ENCODE data around the gene SCN8A. TPM values are rescaled to one million over a fixed set of nuclear protein-coding genes. Genes with fewer than 3 reads are reported as not detected.

SCN8A gene
- total and polyA plus RNA-seq, 9 donors, result 0.24 to 1.2 (median 0.63) TPM

- H3K4me1 ChIP-seq (ENCODE audit: control insufficient read depth, insufficient read depth, low read length), result no peaks in the 10 kb centered on the region
- no peak overlapping the region for H3K4me3 ChIP-seq (ENCODE audit: low read length)
- H3K27ac ChIP-seq (ENCODE audit: low read length), result no peak overlapping the region
- H3K27me3 ChIP-seq (ENCODE audit: control insufficient read depth, insufficient read depth, low read length), result no peaks in the 10 kb centered on the region
- WGBS (ENCODE audit: insufficient coverage), result 64% methylated on average over 3 of the region's 7 CpGs
- no peaks in the 10 kb centered on the region for H3K36me3 ChIP-seq (ENCODE audit: control insufficient read depth, insufficient read depth, low read length)
- peak; percentile 19 for DNase-seq
- no peaks in the 10 kb centered on the region for H3K9me3 ChIP-seq (replicated peaks; ENCODE audit: control insufficient read depth, low read depth, low read length)
These were observed 30.3 kb downstream of the SCN8A start for GRCh38 chr12:51621156-51621922.

- Histone ChIP-seq H3K36me3 (ENCODE audit: control insufficient read depth, insufficient read depth, low read length) (no peaks in the 10 kb centered on the region), H3K27ac (ENCODE audit: low read length) (no peak overlapping the region)
- no peak for DNase-seq
These were observed 31.5 kb downstream of the SCN8A start for GRCh38 chr12:51622564-51622963.

GRCh38 chr12:51625370-51625769 is 34.3 kb downstream of the SCN8A start:
- no CpG with 5 or more reads among the region's 4 CpGs for WGBS (ENCODE audit: insufficient coverage)
- no peak for DNase-seq
- H3K4me1 ChIP-seq (ENCODE audit: control insufficient read depth, insufficient read depth, low read length), result no peaks in the 10 kb centered on the region
- H3K9me3 ChIP-seq (replicated peaks; ENCODE audit: control insufficient read depth, low read depth, low read length), result no peaks in the 10 kb centered on the region
- no peak overlapping the region for H3K27ac ChIP-seq (ENCODE audit: low read length)
- no peaks in the 10 kb centered on the region for H3K27me3 ChIP-seq (ENCODE audit: control insufficient read depth, insufficient read depth, low read length)
- no peak overlapping the region for H3K4me3 ChIP-seq (ENCODE audit: low read length)
- H3K36me3 ChIP-seq (ENCODE audit: control insufficient read depth, insufficient read depth, low read length), result no peaks in the 10 kb centered on the region

More at GRCh38 chr12:51622564-51622963, 31.5 kb downstream of the SCN8A start:
- no CpG with 5 or more reads among the region's 1 CpG for WGBS (ENCODE audit: insufficient coverage)
- Histone ChIP-seq H3K27me3 (ENCODE audit: control insufficient read depth, insufficient read depth, low read length) (no peaks in the 10 kb centered on the region), H3K9me3 (replicated peaks; ENCODE audit: control insufficient read depth, low read depth, low read length) (no peaks in the 10 kb centered on the region), H3K4me1 (ENCODE audit: control insufficient read depth, insufficient read depth, low read length) (no peaks in the 10 kb centered on the region), H3K4me3 (ENCODE audit: low read length) (no peak overlapping the region)

GRCh38 chr12:51626115-51626514 is 35.1 kb downstream of the SCN8A start:
- Histone ChIP-seq H3K27me3 (ENCODE audit: control insufficient read depth, insufficient read depth, low read length) (no peaks in the 10 kb centered on the region), H3K4me1 (ENCODE audit: control insufficient read depth, insufficient read depth, low read length) (no peaks in the 10 kb centered on the region), H3K27ac (ENCODE audit: low read length) (no peak overlapping the region), H3K36me3 (ENCODE audit: control insufficient read depth, insufficient read depth, low read length) (no peaks in the 10 kb centered on the region), H3K9me3 (replicated peaks; ENCODE audit: control insufficient read depth, low read depth, low read length) (no peaks in the 10 kb centered on the region), H3K4me3 (ENCODE audit: low read length) (no peak overlapping the region)
- DNase-seq, result no peak
- no CpG with 5 or more reads among the region's 3 CpGs for WGBS (ENCODE audit: insufficient coverage)

GRCh38 chr12:51626629-51627028 is 35.6 kb downstream of the SCN8A start:
- Histone ChIP-seq H3K27me3 (ENCODE audit: control insufficient read depth, insufficient read depth, low read length) (no peaks in the 10 kb centered on the region), H3K4me3 (ENCODE audit: low read length) (no peak overlapping the region), H3K27ac (ENCODE audit: low read length) (no peak overlapping the region)

GRCh38 chr12:51630256-51630880 is 39.3 kb downstream of the SCN8A start:
- Histone ChIP-seq H3K9me3 (replicated peaks; ENCODE audit: control insufficient read depth, low read depth, low read length) (no peaks in the 10 kb centered on the region), H3K36me3 (ENCODE audit: control insufficient read depth, insufficient read depth, low read length) (no peaks in the 10 kb centered on the region), H3K27ac (ENCODE audit: low read length) (no peak overlapping the region), H3K4me1 (ENCODE audit: control insufficient read depth, insufficient read depth, low read length) (no peaks in the 10 kb centered on the region), H3K27me3 (ENCODE audit: control insufficient read depth, insufficient read depth, low read length) (no peaks in the 10 kb centered on the region), H3K4me3 (ENCODE audit: low read length) (no peak overlapping the region)
- no peak for DNase-seq
- no CpG with 5 or more reads among the region's 7 CpGs for WGBS (ENCODE audit: insufficient coverage)

More at GRCh38 chr12:51626629-51627028, 35.6 kb downstream of the SCN8A start:
- no peaks in the 10 kb centered on the region for H3K9me3 ChIP-seq (replicated peaks; ENCODE audit: control insufficient read depth, low read depth, low read length)
- H3K36me3 ChIP-seq (ENCODE audit: control insufficient read depth, insufficient read depth, low read length), result no peaks in the 10 kb centered on the region
- no peak for DNase-seq
- no peaks in the 10 kb centered on the region for H3K4me1 ChIP-seq (ENCODE audit: control insufficient read depth, insufficient read depth, low read length)

GRCh38 chr12:51630986-51631385 is 40.0 kb downstream of the SCN8A start:
- 65% methylated on average over 3 of the region's 3 CpGs for WGBS (ENCODE audit: insufficient coverage)
- Histone ChIP-seq H3K4me3 (ENCODE audit: low read length) (no peak overlapping the region), H3K27me3 (ENCODE audit: control insufficient read depth, insufficient read depth, low read length) (no peaks in the 10 kb centered on the region), H3K27ac (ENCODE audit: low read length) (no peak overlapping the region), H3K36me3 (ENCODE audit: control insufficient read depth, insufficient read depth, low read length) (no peaks in the 10 kb centered on the region), H3K9me3 (replicated peaks; ENCODE audit: control insufficient read depth, low read depth, low read length) (no peaks in the 10 kb centered on the region), H3K4me1 (ENCODE audit: control insufficient read depth, insufficient read depth, low read length) (no peaks in the 10 kb centered on the region)
- no peak for DNase-seq

GRCh38 chr12:51631591-51631990 is 40.6 kb downstream of the SCN8A start:
- Histone ChIP-seq H3K36me3 (ENCODE audit: control insufficient read depth, insufficient read depth, low read length) (no peaks in the 10 kb centered on the region), H3K9me3 (replicated peaks; ENCODE audit: control insufficient read depth, low read depth, low read length) (no peaks in the 10 kb centered on the region), H3K4me1 (ENCODE audit: control insufficient read depth, insufficient read depth, low read length) (no peaks in the 10 kb centered on the region), H3K4me3 (ENCODE audit: low read length) (no peak overlapping the region), H3K27me3 (ENCODE audit: control insufficient read depth, insufficient read depth, low read length) (no peaks in the 10 kb centered on the region), H3K27ac (ENCODE audit: low read length) (no peak overlapping the region)
- WGBS (ENCODE audit: insufficient coverage), result no CpG with 5 or more reads among the region's 1 CpG
- no peak for DNase-seq

GRCh38 chr12:51632623-51633022 is 41.6 kb downstream of the SCN8A start:
- H3K27ac ChIP-seq (ENCODE audit: low read length), result no peak overlapping the region
- no peaks in the 10 kb centered on the region for H3K27me3 ChIP-seq (ENCODE audit: control insufficient read depth, insufficient read depth, low read length)
- no peak for DNase-seq
- H3K4me3 ChIP-seq (ENCODE audit: low read length), result no peak overlapping the region
- H3K4me1 ChIP-seq (ENCODE audit: control insufficient read depth, insufficient read depth, low read length), result no peaks in the 10 kb centered on the region
- peaks cover 2% of the 10 kb centered on the region for H3K9me3 ChIP-seq (replicated peaks; ENCODE audit: control insufficient read depth, low read depth, low read length)
- 100% methylated on average over 1 of the region's 2 CpGs for WGBS (ENCODE audit: insufficient coverage)
- H3K36me3 ChIP-seq (ENCODE audit: control insufficient read depth, insufficient read depth, low read length), result no peaks in the 10 kb centered on the region

GRCh38 chr12:51635346-51635745 is 44.3 kb downstream of the SCN8A start:
- Histone ChIP-seq H3K9me3 (replicated peaks; ENCODE audit: control insufficient read depth, low read depth, low read length) (peaks cover 2% of the 10 kb centered on the region), H3K4me3 (ENCODE audit: low read length) (no peak overlapping the region), H3K36me3 (ENCODE audit: control insufficient read depth, insufficient read depth, low read length) (no peaks in the 10 kb centered on the region), H3K27me3 (ENCODE audit: control insufficient read depth, insufficient read depth, low read length) (no peaks in the 10 kb centered on the region), H3K4me1 (ENCODE audit: control insufficient read depth, insufficient read depth, low read length) (no peaks in the 10 kb centered on the region), H3K27ac (ENCODE audit: low read length) (no peak overlapping the region)
- no CpG with 5 or more reads among the region's 1 CpG for WGBS (ENCODE audit: insufficient coverage)
- no peak for DNase-seq

All from muscle of leg (tissue), 11 donors.